AG09309 (cell line): ENCODE data around the gene COQ5.

Source experiments
- DNase-seq: peaks from one replicate; pipeline ENCODE4 v3.0.0-alpha.2; 2010; ENCODE audit warnings: low read depth
- H3K4me3 ChIP-seq: 2 replicates; pipeline ENCODE4 v1.5.1; 2011; ENCODE audit warnings: mild to moderate bottlenecking, low read depth, low read length, moderate library complexity; ENCODE audit not compliant: control insufficient read depth
- CTCF ChIP-seq: IDR thresholded peaks from 2 replicates; pipeline ENCODE4 v1.5.1; 2011; ENCODE audit warnings: mild to moderate bottlenecking, low read depth, low read length, inconsistent platforms; ENCODE audit not compliant: insufficient read depth, control insufficient read depth; ENCODE audit errors: missing control alignments

COQ5 gene

DNA sequence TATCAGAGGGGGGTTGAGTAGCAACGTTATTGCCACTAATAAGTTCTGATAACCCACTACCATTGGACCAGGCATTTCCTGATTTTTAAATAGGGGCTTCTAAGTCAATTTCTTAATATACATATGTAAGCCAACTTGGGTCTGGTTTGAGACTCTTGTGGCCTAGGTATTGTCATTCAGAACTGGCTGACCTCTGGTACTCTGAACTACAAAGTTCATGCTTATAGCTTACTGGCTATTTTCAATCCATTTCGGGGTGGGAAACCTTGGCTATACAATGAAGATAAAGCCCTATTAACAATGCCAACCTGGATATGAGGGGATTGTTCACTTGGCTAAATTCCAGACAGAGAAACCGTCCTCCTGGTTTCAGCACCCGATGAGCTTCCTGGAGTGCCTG lies 24.4 kb downstream of the COQ5 start:
- H3K4me3 ChIP-seq = no peak overlapping the region

DNA sequence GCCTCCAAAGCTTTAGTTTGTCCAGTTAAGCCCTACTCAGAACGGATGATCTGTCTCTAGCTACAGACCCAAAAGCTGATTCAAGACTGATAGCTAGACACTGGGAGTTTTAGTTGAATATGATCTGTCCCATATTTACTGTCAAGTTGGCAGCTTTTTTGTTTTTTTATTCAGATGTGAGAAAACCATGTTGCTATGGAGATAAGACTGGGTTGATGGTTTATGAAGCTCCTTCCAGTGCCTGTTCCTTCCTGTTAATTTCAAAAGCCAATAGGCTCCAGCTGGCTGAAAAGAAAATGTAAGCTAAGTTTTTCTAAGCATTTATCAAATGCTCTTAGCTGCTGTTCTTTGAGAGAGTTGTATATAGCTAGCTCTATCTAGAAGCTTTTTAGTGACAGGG lies 28.4 kb downstream of the COQ5 start:
- H3K4me3 ChIP-seq = no peak overlapping the region
- no peak for TF ChIP-seq CTCF
- no peak for DNase-seq

More for the DNA sequence above, 24.4 kb downstream of the COQ5 start:
- DNase-seq = no peak
- TF ChIP-seq CTCF = no peak

DNA sequence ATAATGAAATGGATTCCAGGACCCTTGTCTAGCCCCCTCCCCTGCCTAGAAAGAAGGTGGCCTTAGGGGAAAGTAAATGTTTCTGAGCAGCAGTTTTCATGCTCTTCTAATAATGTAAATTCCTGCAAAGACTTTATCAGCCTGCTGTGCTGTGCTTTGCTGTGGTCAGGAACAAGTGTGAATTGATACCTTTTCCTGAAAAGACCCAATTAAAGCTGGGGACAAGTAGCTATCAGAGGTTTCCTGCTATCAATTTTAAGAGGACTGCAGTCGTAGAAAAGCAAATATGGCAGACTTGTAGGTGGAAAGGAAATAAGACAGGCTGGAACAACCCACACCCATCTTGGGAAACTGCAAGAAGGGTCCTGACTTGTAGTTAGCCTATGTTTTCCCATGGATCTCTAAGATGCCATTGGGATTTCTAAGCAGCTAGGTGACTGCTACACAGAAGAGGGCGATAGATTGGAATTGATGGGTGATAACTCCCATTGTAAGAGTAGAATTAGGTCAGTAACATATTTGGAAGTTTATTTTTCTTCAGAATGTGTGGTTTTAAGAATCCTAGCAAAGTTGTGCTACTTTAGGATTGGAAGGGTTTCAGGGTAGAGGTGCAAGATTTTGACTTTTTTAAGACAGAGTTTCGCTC lies 30.0 kb downstream of the COQ5 start:
- no peak overlapping the region for H3K4me3 ChIP-seq
- DNase-seq = no peak
- no peak for TF ChIP-seq CTCF

- H3K4me3 ChIP-seq = peak overlapping the region; percentile 97
- DNase-seq = no peak
- no peak for TF ChIP-seq CTCF
Measured at GRCh38 chr12:120497524-120498150, 31.3 kb downstream of the COQ5 start.

DNA sequence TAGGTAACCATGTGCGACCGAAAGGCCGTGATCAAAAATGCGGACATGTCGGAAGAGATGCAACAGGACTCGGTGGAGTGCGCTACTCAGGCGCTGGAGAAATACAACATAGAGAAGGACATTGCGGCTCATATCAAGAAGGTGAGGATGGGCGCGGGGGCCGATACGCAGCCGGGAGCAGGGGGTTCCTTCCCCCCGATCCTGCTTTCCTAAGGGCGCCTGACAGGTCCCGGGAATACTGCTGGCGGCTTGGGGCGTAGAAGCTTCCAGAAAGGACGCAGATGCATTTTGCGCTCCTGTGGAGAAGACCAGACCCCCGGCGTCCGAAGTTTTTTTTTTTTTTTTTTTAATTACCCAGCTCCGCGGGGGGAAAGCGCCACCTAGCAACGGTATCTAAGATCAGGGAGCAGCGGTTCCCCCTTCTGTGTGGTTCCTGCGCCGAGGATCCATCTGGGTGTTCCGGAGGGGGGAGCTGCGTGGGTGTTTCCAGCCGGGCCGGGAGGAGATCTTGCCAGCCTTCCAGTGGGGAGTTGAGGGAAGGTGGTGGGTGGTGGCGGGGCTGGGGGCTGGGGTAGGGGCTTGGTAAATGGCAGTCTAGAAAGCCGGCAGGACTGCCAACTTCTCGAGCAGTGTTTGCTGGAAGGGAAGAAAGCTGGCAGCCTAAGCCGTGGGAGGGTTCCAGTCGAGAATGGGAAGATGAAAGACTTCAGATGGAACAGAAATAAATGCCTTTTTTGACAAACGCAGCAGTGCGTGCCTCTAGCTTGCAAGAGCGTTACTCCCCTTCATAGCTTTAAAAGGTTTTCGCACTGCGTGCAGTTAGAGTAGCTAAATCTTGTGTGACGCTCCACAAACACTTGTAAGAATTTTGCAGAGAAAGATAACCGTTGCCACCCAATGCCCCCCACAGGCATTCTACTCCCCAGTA lies 32.3 kb downstream of the COQ5 start:
- DNase-seq = no peak
- peak overlapping the region; percentile 97 for H3K4me3 ChIP-seq
- no peak for TF ChIP-seq CTCF

GRCh38 chr12:120495731-120496412 lies 33.1 kb downstream of the COQ5 start, which contains the start of gene DYNLL1:
Gene DYNLL1, plus strand, starts transcription at chr12:120496113. Its CDS starts 309 bp downstream, at chr12:120496422.
- DNase-seq = peak; percentile 79
- no peak for TF ChIP-seq CTCF

More at GRCh38 chr12:120495731-120496412, 33.1 kb downstream of the COQ5 start, which contains the start of gene DYNLL1:
- peak within 1 kb of the TSS; percentile 97 for H3K4me3 ChIP-seq
